HG03342 (cell line): ENCODE measurements around the gene COG7.
"Not testable (repeated sequence)": the region's sequence is repeated elsewhere in the genome, so short reads cannot be mapped to it uniquely, and the experiment has no call there.

Experiments
- ATAC-seq: cut with Tn5 transposase; IDR thresholded peaks from one replicate; pipeline ENCODE4 v1.9.1; 2021; ENCODE audit warnings: mild to moderate bottlenecking, moderate library complexity; ENCODE audit not compliant: unreplicated experiment

COG7 gene

DNA sequence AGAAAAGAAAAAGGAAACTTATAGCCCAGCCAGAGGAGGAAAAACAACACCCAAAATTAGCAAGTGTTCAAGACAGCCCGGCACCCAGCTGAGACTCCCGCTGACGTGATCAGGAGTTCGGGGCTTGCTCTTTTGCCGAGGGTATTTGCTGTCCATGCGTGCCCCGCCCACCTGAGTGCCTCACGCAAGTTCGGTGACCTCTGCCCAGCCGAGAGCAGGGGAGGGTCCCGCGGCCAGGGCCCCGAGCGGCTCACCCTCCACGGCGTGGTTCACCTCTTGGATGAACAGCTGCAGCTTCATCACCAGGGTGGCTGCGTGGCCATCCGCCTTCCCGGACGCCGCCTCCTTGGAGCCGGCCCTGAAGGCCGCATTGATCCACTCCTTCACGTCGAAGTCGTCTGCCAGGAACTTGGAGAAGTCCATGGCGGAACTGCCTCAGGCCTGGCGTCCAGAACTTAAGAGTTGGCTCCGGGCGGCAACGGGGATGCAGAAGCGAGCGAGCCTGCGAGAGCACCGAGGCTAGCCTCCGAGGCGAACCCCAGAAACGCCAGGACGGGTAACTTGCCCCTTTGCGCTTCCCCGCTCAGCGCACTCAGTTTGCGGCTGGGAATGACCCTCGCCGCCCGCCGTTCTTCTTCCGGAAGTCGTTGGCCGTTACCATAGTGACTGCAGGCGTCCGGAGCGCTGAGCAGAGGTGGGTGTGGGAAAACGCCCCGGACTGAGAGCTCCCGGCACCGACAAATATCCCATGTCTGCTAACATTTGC lies at the start of gene COG7:
TSS of gene COG7 (minus strand) at position 618 of the 766 bp plus-strand sequence. CDS start at position 423, 195 bp downstream.
- ATAC-seq: peak; percentile 82

GRCh38 chr16:23502466-23502865 lies 49.5 kb upstream of the COG7 start:
- ATAC-seq: no peak

GRCh38 chr16:23501291-23501690 lies 48.3 kb upstream of the COG7 start:
- ATAC-seq: no peak

DNA sequence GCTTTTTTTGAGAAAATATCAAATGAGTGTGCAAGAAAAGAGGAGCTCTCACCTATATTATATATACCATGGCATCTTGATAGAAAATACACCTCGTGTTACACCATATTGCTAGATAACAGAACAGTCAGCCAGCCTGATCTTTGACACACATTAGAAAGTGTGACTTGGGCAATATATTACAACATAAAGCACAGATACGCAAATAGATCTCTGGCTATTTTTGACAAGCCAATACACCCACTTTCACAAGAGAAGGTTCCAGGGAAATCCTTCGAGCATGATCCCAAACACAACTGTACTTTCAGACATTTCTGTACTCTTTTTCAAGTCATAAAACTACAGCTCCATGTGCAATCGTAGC lies 47.9 kb upstream of the COG7 start:
- no peak for ATAC-seq

DNA sequence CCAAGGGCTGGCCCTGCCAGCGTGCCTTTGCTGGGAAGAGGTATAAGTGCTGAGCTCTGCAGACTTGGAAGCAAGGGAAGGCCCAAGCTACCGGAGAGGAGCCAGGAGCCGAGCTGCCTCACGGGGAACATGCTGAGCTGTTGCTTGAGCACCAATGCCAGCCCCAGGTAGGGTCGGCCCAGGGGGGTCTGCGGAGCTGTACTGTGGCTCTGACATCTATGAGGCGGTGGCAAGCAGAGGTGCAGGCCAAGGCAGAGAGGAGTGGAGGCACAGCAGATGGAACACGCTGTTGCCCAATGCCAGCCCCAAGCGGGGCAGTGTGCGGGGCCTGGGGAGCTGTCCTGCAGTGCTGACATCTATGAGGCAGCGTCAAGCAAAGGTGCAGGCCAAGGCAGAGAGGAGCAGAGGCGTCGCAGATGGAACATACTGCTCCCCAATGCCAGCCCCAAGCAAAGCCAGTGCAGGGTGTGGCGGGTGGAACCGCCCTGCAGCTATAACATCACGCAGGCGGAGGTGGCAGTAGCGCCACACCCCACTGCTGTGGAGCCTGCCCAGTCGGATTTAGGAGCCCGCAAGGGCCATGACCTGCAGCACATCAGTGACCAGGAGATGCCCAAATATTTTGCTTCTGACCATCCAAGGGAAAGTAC lies 47.3 kb upstream of the COG7 start:
- no peak for ATAC-seq

DNA sequence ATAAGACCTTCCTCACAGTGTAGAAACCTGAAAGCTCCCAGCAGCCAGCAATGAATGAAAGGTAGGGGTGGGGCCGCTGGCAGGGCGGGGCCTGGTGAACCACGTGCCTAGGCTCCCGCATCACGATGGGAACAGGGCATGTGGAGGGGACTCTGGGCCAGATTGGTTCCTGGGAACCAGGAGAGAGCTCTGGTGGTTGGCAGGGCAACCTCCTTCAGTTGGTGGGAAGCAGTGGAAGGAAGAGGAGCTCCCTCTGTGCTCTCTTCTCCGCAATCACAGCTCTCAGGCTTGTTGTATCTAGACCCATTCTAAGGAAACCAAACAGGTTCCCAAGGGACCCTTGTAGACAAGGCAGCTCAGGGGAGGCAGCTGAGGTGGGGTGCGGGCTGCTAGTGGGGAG lies 46.8 kb upstream of the COG7 start:
- ATAC-seq: no peak

DNA sequence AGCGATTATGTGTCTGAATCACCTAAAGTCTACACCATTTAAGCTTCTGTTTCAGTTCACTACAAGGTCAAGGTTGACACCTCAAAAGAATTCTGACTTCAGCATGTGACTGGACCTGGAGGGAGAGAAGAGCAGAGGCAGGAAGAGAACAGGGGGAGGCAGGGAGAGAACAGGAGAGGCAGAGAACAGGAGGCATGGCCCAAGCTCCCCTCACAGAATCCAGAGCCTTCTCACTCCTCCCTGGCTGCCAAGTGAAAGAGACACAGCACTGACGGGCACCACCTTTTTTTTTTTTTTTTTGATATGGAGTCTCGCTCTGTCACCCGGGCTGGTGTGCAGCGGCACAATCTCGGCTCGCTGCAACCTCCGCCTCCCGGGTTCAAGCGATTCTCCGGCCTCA lies 45.9 kb upstream of the COG7 start:
- ATAC-seq: no peak

GRCh38 chr16:23497543-23497868 lies 44.5 kb upstream of the COG7 start:
- no peak for ATAC-seq

DNA sequence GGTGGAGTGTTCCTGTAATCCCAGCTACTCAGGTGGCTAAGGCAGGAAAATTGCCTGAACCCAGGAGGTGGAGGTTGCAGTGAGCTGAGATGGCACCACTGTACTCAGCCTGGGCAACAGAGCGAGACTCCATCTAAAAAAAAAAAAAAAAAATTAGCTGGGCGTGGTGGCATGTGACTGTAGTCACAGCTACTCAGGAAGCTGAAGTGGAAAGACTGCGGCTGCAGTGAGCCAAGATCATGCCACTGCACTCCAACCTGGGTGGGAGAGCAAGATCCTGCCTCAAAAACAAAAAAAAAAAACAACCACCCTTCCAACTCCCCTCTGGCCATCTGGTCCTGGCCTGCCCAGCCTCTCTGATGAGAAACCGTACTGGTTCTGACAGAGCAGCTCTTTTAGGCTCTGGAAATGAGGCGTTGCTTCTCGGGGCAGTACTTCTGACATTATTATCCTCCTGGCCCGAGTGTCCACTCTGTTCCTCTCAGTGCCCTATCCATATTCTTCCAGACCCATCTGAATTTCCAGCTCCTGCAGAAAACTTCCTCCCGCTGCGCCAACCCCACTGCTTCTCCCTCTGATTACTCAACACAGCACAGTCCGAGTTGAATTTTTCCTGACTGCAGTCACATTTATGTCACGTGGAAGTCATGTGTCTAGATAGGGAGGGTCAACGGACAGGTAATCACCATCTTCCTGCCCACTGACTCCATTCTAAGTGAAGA lies 44.0 kb upstream of the COG7 start:
- ATAC-seq: no peak

GRCh38 chr16:23495671-23496070 lies 42.7 kb upstream of the COG7 start:
- ATAC-seq: no peak

- no peak for ATAC-seq
These were observed 41.2 kb upstream of the COG7 start for GRCh38 chr16:23494188-23494587.

DNA sequence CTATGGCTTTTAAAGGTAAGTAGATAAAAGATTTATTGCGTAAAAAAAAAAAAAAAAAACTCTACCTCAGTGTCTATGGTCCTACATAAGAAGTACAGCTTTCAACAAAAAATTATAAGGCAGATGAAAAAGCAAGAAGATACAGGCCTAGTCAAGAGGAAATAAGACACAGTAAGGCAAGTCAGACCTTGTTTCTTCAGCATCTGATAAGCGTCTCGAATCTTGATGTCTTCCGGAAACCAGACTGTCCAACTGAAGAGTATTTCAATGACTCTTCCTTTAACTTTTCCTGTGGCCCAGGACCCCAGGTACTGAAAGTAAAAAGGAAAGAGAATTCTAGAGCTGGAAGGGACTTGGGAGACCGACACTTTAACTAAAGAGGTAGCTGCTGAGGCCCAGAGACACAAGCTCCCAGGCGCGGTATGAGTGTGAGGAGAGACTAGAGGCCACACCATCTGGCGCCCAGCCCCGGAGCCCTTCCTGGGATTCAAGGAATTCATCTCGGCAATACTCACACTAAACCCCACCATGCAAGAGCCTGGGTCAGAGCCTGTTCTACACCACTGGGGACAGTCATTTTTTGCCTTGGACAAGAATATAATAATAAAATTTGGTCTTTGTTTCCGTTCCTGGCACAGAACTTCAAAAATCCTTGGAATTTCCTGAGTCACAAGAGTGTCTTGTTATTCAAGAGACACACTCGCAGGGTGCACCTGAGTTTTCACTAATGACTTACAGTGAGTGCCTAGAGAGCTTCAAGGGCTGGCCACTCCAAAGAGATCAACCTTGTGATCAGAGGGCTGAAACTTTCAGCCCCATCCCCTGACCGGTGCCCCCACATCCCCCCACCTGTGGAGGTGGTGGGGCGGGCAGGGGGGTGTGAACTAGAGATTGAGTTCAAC lies 38.8 kb upstream of the COG7 start:
- ATAC-seq: no peak

DNA sequence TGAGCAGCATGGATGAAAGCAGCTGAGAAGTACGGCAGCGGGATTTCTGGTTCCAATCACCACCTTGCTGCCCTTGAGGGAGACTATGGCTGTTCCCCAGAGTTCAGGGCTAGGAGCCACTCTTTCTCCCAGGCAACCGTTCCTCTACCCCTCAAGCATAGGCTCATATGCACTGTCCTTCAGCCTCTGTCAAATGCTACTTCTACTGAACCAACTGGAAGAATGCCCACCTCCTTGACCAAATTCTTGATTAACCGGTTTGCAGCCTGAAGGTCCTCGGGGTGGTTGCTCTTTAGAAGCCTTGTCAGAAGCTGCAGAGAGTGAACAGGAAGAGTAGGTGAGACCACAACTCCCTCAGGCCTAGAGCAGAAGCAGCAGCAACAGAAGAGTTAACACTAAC lies 33.5 kb upstream of the COG7 start:
- no peak for ATAC-seq

- ATAC-seq: no peak
These were observed 32.9 kb upstream of the COG7 start for GRCh38 chr16:23485841-23486240.

DNA sequence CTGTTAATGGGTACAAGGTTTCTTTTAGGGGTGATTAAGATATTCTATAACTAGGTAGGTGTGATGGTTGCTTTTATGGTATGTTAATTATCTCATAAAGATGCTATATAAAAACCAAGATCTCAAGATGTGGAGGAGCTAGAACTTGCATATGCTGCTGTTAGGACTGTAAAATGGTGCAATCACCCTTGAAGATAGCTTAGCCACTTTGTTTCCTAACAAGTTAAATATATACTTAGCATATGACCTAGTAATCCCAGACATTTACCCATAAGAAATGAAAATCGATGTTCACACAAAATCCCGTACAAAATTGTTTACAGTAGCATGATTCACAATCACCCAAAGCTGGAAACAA lies 32.2 kb upstream of the COG7 start:
- ATAC-seq: no peak

DNA sequence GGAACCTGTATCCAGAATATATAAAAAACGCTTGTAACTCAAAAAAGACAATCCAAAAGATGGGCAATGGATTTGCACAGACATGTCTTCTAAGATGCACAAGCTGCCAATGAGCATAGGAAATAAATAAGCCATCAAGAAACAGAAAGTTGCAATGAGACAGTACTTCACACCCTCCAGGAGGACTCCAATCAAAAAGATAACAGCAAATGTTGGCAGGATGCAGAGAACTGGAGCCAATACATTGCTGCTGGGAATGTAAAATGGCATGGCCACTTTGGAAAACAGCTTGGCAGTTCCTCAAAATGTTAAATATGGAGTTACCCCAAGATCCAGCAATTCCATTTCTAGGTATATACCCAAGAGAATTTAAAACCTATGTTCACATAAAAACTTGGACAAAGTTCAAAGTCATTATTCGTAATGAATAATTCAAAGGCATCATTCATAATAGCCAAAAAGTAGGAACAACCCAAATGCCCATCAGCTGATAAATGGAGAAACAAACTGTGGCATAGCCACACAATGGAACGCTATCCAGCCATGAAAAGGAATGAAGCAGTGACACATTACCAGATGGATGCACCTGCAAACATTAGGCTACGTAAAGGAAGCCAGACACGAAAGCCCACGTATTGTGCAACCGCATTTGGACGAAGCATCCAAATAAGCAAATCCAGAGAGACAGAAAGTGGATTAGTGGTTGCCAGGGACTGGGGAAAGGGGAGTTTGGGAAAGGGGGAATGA lies 31.7 kb upstream of the COG7 start:
- no peak for ATAC-seq

DNA sequence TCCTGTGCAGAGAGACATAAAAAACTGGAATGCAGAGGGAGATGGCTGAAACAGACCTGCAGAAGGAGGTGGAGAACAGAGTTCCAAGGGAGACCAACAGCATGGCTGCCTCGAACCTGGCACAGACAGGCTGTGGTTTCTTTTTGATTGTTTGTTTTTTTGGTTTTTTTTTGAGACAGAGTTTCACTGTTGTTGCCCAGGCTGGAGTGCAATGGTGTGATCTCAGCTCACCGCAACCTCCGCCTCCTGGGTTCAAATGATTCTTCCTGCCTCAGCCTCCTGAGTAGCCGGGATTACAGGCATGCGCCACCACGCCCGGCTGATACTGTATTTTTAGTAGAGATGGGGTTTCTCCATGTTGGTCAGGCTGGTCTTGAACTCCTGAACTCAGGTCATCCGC lies 30.5 kb upstream of the COG7 start:
- ATAC-seq: not testable (repeated sequence)

- no peak for ATAC-seq
These were observed 29.8 kb upstream of the COG7 start for GRCh38 chr16:23482778-23483177.

DNA sequence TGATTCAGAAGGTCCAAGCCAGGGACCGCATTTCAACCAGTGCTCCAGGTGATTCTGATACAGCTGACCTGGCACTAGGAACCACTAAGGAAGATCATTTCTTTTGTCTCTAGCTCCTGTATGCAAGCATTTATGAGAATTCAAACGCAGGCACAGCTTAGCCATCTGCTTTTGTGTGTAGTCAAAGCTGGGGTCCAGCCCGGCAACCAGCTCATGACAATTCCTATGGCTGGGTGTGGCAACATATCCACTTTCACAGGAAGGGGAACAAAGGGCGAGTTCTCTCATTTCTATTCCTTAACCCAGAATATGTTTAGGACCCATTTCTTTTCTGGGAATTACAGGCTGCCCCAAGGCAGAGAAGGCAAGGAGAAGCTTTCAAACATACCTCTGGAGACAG lies 27.3 kb upstream of the COG7 start:
- no peak for ATAC-seq

DNA sequence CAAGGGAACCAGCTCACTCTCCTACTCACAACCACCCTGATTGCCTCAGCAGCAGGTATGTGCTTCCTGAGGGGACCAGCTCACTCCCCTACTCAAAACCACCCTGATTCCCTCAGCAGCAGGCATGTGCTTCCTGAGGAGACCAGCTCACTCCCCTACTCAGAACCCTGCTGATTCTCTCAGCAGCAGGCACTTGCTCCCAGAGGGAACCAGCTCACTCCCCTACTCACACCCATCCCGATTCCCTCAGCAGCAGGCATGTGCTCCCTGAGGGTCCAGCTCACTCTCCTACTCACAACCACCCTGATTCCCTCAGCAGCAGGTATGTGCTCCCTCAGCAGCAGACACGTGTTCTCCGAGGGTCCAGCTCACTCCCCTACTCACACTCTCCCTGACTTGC lies 26.1 kb upstream of the COG7 start:
- ATAC-seq: no peak

GRCh38 chr16:23478566-23478965 lies 25.6 kb upstream of the COG7 start:
- ATAC-seq: no peak
